Neural progenitor cell (in vitro differentiated cells): ENCODE data around the gene MED9. TPM values are rescaled to one million over a fixed set of nuclear protein-coding genes. Genes with fewer than 3 reads are reported as not detected.

Experiments used
- DNase-seq: peaks from one replicate; pipeline ENCODE4 v3.0.0-alpha.2; 2016; ENCODE audit warnings: low spot score
- H2AFZ ChIP-seq: fragments of 200-600 bp; sonication (generic); replicated peaks from 2 replicates; pipeline ENCODE4 v1.6.1; 2016; ENCODE audit warnings: antibody characterized with exemption
- H3F3A ChIP-seq: fragments of 200-600 bp; sonication (generic); 2 replicates; pipeline ENCODE4 v1.6.1; 2016; ENCODE audit warnings: antibody characterized with exemption, low read depth
- H3K27ac ChIP-seq: fragments of 200-600 bp; sonication (generic); 2 replicates; pipeline ENCODE4 v1.5.1; 2016; ENCODE audit warnings: mild to moderate bottlenecking
- H3K27me3 ChIP-seq: fragments of 200-600 bp; sonication (generic); 2 replicates; pipeline ENCODE4 v1.6.1; 2016; ENCODE audit warnings: mild to moderate bottlenecking, moderate library complexity
- H3K36me3 ChIP-seq: fragments of 200-600 bp; sonication (generic); 2 replicates; pipeline ENCODE4 v1.5.1; 2016
- H3K4me1 ChIP-seq: fragments of 200-600 bp; sonication (generic); 2 replicates; pipeline ENCODE4 v1.6.1; 2016; ENCODE audit warnings: mixed run types
- H3K4me2 ChIP-seq: fragments of 200-600 bp; sonication (generic); 2 replicates; pipeline ENCODE4 v1.6.1; 2016
- H3K4me3 ChIP-seq: fragments of 200-600 bp; sonication (generic); 2 replicates; pipeline ENCODE4 v1.5.1; 2016
- H3K79me2 ChIP-seq: fragments of 200-600 bp; sonication (generic); 2 replicates; pipeline ENCODE4 v1.6.1; 2016; ENCODE audit warnings: low read depth
- H3K9ac ChIP-seq: fragments of 200-600 bp; sonication (generic); 2 replicates; pipeline ENCODE4 v1.6.1; 2016
- H3K9me3 ChIP-seq: fragments of 200-600 bp; sonication (generic); 2 replicates; pipeline ENCODE4 v1.5.1; 2016; ENCODE audit warnings: low read depth
- H4K20me1 ChIP-seq: fragments of 200-600 bp; sonication (generic); 2 replicates; pipeline ENCODE4 v1.6.1; 2016; ENCODE audit warnings: low read depth
- H3K27ac Mint-ChIP-seq: 3 replicates; pipeline ENCODE4 v1.8.0; 2021; ENCODE audit warnings: mixed read lengths
- H3K27me3 Mint-ChIP-seq: 2 replicates; pipeline ENCODE4 v1.8.0; 2022; ENCODE audit warnings: low read depth, mild to moderate bottlenecking, inconsistent platforms, moderate library complexity, mixed read lengths; ENCODE audit not compliant: insufficient read depth
- H3K36me3 Mint-ChIP-seq: 3 replicates; pipeline ENCODE4 v1.8.0; 2021; ENCODE audit warnings: mixed read lengths
- H3K4me1 Mint-ChIP-seq: 3 replicates; pipeline ENCODE4 v1.8.0; 2021; ENCODE audit warnings: mixed read lengths
- H3K4me3 Mint-ChIP-seq: 3 replicates; pipeline ENCODE4 v1.8.0; 2021; ENCODE audit warnings: mild to moderate bottlenecking, moderate library complexity, mixed read lengths
- H3K9me3 Mint-ChIP-seq: 3 replicates; pipeline ENCODE4 v1.8.0; 2020; ENCODE audit warnings: mixed read lengths
- CTCF ChIP-seq: fragments of 200-600 bp; sonication (generic); IDR thresholded peaks from 2 replicates; pipeline ENCODE4 v1.5.1; 2017; ENCODE audit warnings: antibody characterized with exemption, mild to moderate bottlenecking
- EZH2 ChIP-seq: fragments of 200-600 bp; sonication (generic); IDR thresholded peaks from 2 replicates; pipeline ENCODE4 v1.6.1; 2017; ENCODE audit warnings: antibody characterized with exemption, mild to moderate bottlenecking, moderate library complexity
- EZH2phosphoT487 ChIP-seq: fragments of 200-600 bp; sonication (generic); IDR thresholded peaks from 2 replicates; pipeline ENCODE4 v1.6.1; 2017; ENCODE audit warnings: antibody characterized with exemption
- total RNA-seq: library from RNA; depleted of rRNA; stranded (reverse); fragments of >200 nt; gene quantifications from 2 replicates; pipeline ENCODE4 v1.2.3, GENCODE V29; 2015; ENCODE audit warnings: low replicate concordance

MED9 gene
- total RNA-seq, 1 donor from 2014 or later = 15.7 TPM

GRCh38 chr17:17533901-17534441 lies 57.2 kb downstream of the MED9 start:
- no peak overlapping the region for H3K27ac Mint-ChIP-seq

GRCh38 chr17:17535957-17536356 lies 59.2 kb downstream of the MED9 start:
- Mint-ChIP-seq H3K4me1 (peaks cover 14% of the 10 kb centered on the region), H3K36me3 (no peaks in the 10 kb centered on the region), H3K27me3 (no peaks in the 10 kb centered on the region), H3K4me3 (no peak overlapping the region), H3K27ac (no peak overlapping the region), H3K9me3 (no peaks in the 10 kb centered on the region)
- TF ChIP-seq EZH2 = no peak
- no peak for TF ChIP-seq EZH2phosphoT487
- TF ChIP-seq CTCF = no peak
- Histone ChIP-seq H3K36me3 (no peaks in the 10 kb centered on the region), H3K4me2 (no peak overlapping the region), H2AFZ (no peak overlapping the region), H3K4me1 (peaks cover 8% of the 10 kb centered on the region), H3K4me3 (no peak overlapping the region), H3K9me3 (no peaks in the 10 kb centered on the region), H3F3A (no peaks in the 10 kb centered on the region), H3K27ac (no peak overlapping the region), H3K79me2 (no peaks in the 10 kb centered on the region), H3K9ac (no peak overlapping the region), H3K27me3 (no peaks in the 10 kb centered on the region), H4K20me1 (no peaks in the 10 kb centered on the region)
- no peak for DNase-seq

More at GRCh38 chr17:17533901-17534441, 57.2 kb downstream of the MED9 start:
- H3K79me2 ChIP-seq = no peaks in the 10 kb centered on the region
- no peaks in the 10 kb centered on the region for H3K27me3 ChIP-seq
- H3K9me3 ChIP-seq = no peaks in the 10 kb centered on the region
- no peak overlapping the region for H3K27ac ChIP-seq
- Mint-ChIP-seq H3K4me1 (peaks cover 9% of the 10 kb centered on the region), H3K36me3 (no peaks in the 10 kb centered on the region), H3K27me3 (peaks cover 6% of the 10 kb centered on the region), H3K4me3 (no peak overlapping the region), H3K9me3 (no peaks in the 10 kb centered on the region)
- DNase-seq = no peak
- no peak overlapping the region for H3K9ac ChIP-seq
- no peak overlapping the region for H2AFZ ChIP-seq
- H3F3A ChIP-seq = no peaks in the 10 kb centered on the region
- no peak overlapping the region for H3K4me3 ChIP-seq
- H3K4me2 ChIP-seq = no peak overlapping the region
- TF ChIP-seq EZH2 (no peak), CTCF (no peak), EZH2phosphoT487 (no peak)
- H3K4me1 ChIP-seq = no peaks in the 10 kb centered on the region
- H3K36me3 ChIP-seq = no peaks in the 10 kb centered on the region
- no peaks in the 10 kb centered on the region for H4K20me1 ChIP-seq

- no peaks in the 10 kb centered on the region for H3K79me2 ChIP-seq
- H3K9ac ChIP-seq = no peak overlapping the region
- H2AFZ ChIP-seq = no peak overlapping the region
- no peaks in the 10 kb centered on the region for H3K36me3 Mint-ChIP-seq
- H3K4me1 ChIP-seq = peaks cover 8% of the 10 kb centered on the region
- H3K36me3 ChIP-seq = no peaks in the 10 kb centered on the region
- no peak overlapping the region for H3K27ac ChIP-seq
- H3K27me3 Mint-ChIP-seq = no peaks in the 10 kb centered on the region
- no peak for DNase-seq
- H3K4me3 Mint-ChIP-seq = no peak overlapping the region
- no peaks in the 10 kb centered on the region for H3K9me3 ChIP-seq
- H3K27me3 ChIP-seq = no peaks in the 10 kb centered on the region
- H4K20me1 ChIP-seq = no peaks in the 10 kb centered on the region
- TF ChIP-seq CTCF (no peak), EZH2 (no peak), EZH2phosphoT487 (no peak)
- H3K9me3 Mint-ChIP-seq = no peaks in the 10 kb centered on the region
- no peak overlapping the region for H3K4me3 ChIP-seq
- peaks cover 15% of the 10 kb centered on the region for H3K4me1 Mint-ChIP-seq
- H3K27ac Mint-ChIP-seq = no peak overlapping the region
- no peaks in the 10 kb centered on the region for H3F3A ChIP-seq
- no peak overlapping the region for H3K4me2 ChIP-seq
Observed at GRCh38 chr17:17536702-17537101, 59.9 kb downstream of the MED9 start.
